ENCODE results near the gene ZNF19. TPM values are rescaled to one million over a fixed set of nuclear protein-coding genes. Genes with fewer than 3 reads are reported as not detected.

The ZNF19 gene
- total RNA-seq, 1 experiment from 2014 or later, result 5.4 TPM

GRCh38 chr16:71423865-71424264 is 65.3 kb downstream of the ZNF19 start (continued):
- no peak for TF ChIP-seq ZNF274 (IDR thresholded peaks at IDR 0.05; ENCODE audit: low read depth, low read length)
- no peak for TF ChIP-seq RAD21 (IDR thresholded peaks at IDR 0.05; ENCODE audit: low read depth)
- TF ChIP-seq SP1 (IDR thresholded peaks at IDR 0.05; ENCODE audit: low read depth), result no peak
- TF ChIP-seq POLR2AphosphoS5 (IDR thresholded peaks at IDR 0.05; ENCODE audit: low read depth, low read length), result no peak

Other genes with a start within 250 kb of the ZNF19 start
- gene CMTR2, start 199.9 kb downstream of the ZNF19 start, total RNA-seq (2021; ENCODE audit: unreplicated experiment), result 26.8 TPM
- 5.5 TPM for gene CALB2, start 130.6 kb downstream of the ZNF19 start, total RNA-seq (2021; ENCODE audit: unreplicated experiment)
- not detected for gene TLE7, start 47.3 kb downstream of the ZNF19 start, total RNA-seq (2021; ENCODE audit: unreplicated experiment)
- gene ZNF23, start 27.1 kb downstream of the ZNF19 start, total RNA-seq (2021; ENCODE audit: unreplicated experiment), result 11.1 TPM
- gene CHST4, start 37.1 kb upstream of the ZNF19 start, total RNA-seq (2021; ENCODE audit: unreplicated experiment), result 0.59 TPM
- 0.91 TPM for gene TAT, start 87.8 kb upstream of the ZNF19 start, total RNA-seq (2021; ENCODE audit: unreplicated experiment)
- 20.9 TPM for gene MARVELD3, start 136.9 kb upstream of the ZNF19 start, total RNA-seq (2021; ENCODE audit: unreplicated experiment)
- 9.0 TPM for gene PHLPP2, start 235.4 kb upstream of the ZNF19 start, total RNA-seq (2021; ENCODE audit: unreplicated experiment)